ENCODE results near the gene LEKR1. TPM values are rescaled to one million over a fixed set of nuclear protein-coding genes. Genes with fewer than 3 reads are reported as not detected.

LEKR1 gene
- total and polyA plus RNA-seq, 8 donors = 0.76 to 3.8 (median 2.1) TPM

GRCh38 chr3:157088601-157089454 is 262.7 kb downstream of the LEKR1 start:
- peak; percentile 96 to 99 (median 98) for DNase-seq
- no peaks in the 10 kb centered on the region for H3K36me3 ChIP-seq
- intact Hi-C loops (cut with DNase I) = loop anchor here in 1 of 2 donors (10.0 kb wide), 2 partner anchors 414 to 534 kb away; partner anchors contain the start of genes SSR3 and TIPARP
- TF ChIP-seq CTCF (IDR thresholded peaks at IDR 0.05) = no peak
- H3K9me3 ChIP-seq = no peaks in the 10 kb centered on the region
- H3K4me3 ChIP-seq = peak overlapping the region; percentile 53 to 63
- H3K27me3 ChIP-seq = no peaks in the 10 kb centered on the region
- H3K27ac ChIP-seq = peak overlapping the region; percentile 98 to 100
- ATAC-seq = peak; percentile 85
- peaks cover 34 to 37% of the 10 kb centered on the region in 2 donors for H3K4me1 ChIP-seq

- Histone ChIP-seq H3K27ac (peak overlapping the region; percentile 98 to 100), H3K4me3 (peak overlapping the region; percentile 53 to 63), H3K9me3 (no peaks in the 10 kb centered on the region), H3K4me1 (peaks cover 34 to 37% of the 10 kb centered on the region in 2 donors), H3K27me3 (no peaks in the 10 kb centered on the region), H3K36me3 (no peaks in the 10 kb centered on the region)
- ATAC-seq = peak; percentile 69
- no peak for TF ChIP-seq CTCF (IDR thresholded peaks at IDR 0.05)
- DNase-seq = peak in 2 of 4 donors; percentile 44 to 63
- intact Hi-C loops (cut with DNase I) = loop anchor here in 1 of 2 donors (10.0 kb wide), 2 partner anchors 415 to 535 kb away; partner anchors contain the start of genes SSR3 and TIPARP
Observed at GRCh38 chr3:157089455-157090221, 263.5 kb downstream of the LEKR1 start.

- Histone ChIP-seq H3K27ac (peak overlapping the region; percentile 21 to 98), H3K4me1 (peaks cover 34 to 37% of the 10 kb centered on the region in 2 donors), H3K9me3 (no peaks in the 10 kb centered on the region), H3K4me3 (no peak overlapping the region), H3K27me3 (no peaks in the 10 kb centered on the region), H3K36me3 (no peaks in the 10 kb centered on the region)
- no peak for TF ChIP-seq CTCF (IDR thresholded peaks at IDR 0.05)
- ATAC-seq (no peak), DNase-seq (no peak)
- intact Hi-C loops (cut with DNase I) = no loop called here
Observed at GRCh38 chr3:157091083-157091833, 265.1 kb downstream of the LEKR1 start.

GRCh38 chr3:157092230-157092629 is 266.1 kb downstream of the LEKR1 start:
- ATAC-seq (no peak), DNase-seq (no peak)
- H3K9me3 ChIP-seq = no peaks in the 10 kb centered on the region
- intact Hi-C loops (cut with DNase I) = no loop called here
- H3K4me1 ChIP-seq = peaks cover 34 to 37% of the 10 kb centered on the region in 2 donors
- no peak overlapping the region for H3K4me3 ChIP-seq
- TF ChIP-seq CTCF (IDR thresholded peaks at IDR 0.05) = no peak
- no peak overlapping the region for H3K27ac ChIP-seq
- H3K27me3 ChIP-seq = no peaks in the 10 kb centered on the region
- no peaks in the 10 kb centered on the region for H3K36me3 ChIP-seq

Measured in left lung (tissue), 10 donors.